Peyer's patch (tissue), 4 donors: ENCODE data around the gene CDK5R1.

Experiments
- POLR2A ChIP-seq, 2 donors: fragments of 450-650 bp; IDR thresholded peaks; one replicate each; pipeline ENCODE4 v1.5.1; 2017; ENCODE audit warnings: antibody characterized with exemption in 2 of 2, mild to moderate bottlenecking in 2 of 2, moderate library complexity in 2 of 2
- TF ChIP-seq, protein P1 (sequence below), 6 experiments: fragments of 450-650 bp in 4 of 6; fragments of 200-600 bp in 2 of 6; sonication (generic) in 1 of 6; IDR thresholded peaks; one replicate each; pipeline ENCODE4 v1.5.1; 2017 to 2019; ENCODE audit warnings: antibody characterized with exemption in 6 of 6, mild to moderate bottlenecking in 3 of 6, moderate library complexity in 1 of 6

DNA sequence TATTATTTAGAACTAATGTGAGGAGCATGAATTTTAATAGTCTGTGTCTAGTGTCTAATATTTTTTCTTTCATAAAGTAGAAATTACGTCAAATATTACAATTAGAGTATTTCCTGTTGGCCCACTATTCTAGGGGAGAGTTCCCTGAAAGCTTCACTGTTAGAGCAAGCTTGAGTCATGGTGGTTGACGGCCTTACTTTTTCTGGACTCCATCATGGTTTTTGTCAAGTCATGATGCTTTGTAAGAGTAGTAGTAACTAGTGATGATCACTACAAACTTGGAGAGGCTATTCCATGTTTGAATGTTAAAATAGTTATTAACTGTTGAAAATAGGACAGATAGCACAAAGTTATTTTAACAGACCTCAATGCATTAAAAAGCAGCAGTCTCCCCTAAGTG, 40.8 kb upstream of the CDK5R1 start:
- TF ChIP-seq, protein P1, sequence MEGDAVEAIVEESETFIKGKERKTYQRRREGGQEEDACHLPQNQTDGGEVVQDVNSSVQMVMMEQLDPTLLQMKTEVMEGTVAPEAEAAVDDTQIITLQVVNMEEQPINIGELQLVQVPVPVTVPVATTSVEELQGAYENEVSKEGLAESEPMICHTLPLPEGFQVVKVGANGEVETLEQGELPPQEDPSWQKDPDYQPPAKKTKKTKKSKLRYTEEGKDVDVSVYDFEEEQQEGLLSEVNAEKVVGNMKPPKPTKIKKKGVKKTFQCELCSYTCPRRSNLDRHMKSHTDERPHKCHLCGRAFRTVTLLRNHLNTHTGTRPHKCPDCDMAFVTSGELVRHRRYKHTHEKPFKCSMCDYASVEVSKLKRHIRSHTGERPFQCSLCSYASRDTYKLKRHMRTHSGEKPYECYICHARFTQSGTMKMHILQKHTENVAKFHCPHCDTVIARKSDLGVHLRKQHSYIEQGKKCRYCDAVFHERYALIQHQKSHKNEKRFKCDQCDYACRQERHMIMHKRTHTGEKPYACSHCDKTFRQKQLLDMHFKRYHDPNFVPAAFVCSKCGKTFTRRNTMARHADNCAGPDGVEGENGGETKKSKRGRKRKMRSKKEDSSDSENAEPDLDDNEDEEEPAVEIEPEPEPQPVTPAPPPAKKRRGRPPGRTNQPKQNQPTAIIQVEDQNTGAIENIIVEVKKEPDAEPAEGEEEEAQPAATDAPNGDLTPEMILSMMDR (IDR thresholded peaks at IDR 0.05): no peak
- TF ChIP-seq POLR2A (IDR thresholded peaks at IDR 0.05): no peak
